Lower leg skin (tissue), 3 donors: ENCODE results near the gene C22orf39.

ENCODE experiments used
- POLR2A ChIP-seq, 2 donors: fragments of 450-650 bp; IDR thresholded peaks; one replicate each; pipeline ENCODE4 v1.6.1; 2016 to 2017; ENCODE audit warnings: antibody characterized with exemption in 2 of 2, mild to moderate bottlenecking in 1 of 2, moderate library complexity in 1 of 2
- TF ChIP-seq, protein P1 (sequence below), 3 donors: fragments of 450-650 bp; IDR thresholded peaks; one replicate each; pipeline ENCODE4 v1.5.1; 2016; ENCODE audit warnings: antibody characterized with exemption in 3 of 3, mild to moderate bottlenecking in 3 of 3, moderate library complexity in 2 of 3

DNA sequence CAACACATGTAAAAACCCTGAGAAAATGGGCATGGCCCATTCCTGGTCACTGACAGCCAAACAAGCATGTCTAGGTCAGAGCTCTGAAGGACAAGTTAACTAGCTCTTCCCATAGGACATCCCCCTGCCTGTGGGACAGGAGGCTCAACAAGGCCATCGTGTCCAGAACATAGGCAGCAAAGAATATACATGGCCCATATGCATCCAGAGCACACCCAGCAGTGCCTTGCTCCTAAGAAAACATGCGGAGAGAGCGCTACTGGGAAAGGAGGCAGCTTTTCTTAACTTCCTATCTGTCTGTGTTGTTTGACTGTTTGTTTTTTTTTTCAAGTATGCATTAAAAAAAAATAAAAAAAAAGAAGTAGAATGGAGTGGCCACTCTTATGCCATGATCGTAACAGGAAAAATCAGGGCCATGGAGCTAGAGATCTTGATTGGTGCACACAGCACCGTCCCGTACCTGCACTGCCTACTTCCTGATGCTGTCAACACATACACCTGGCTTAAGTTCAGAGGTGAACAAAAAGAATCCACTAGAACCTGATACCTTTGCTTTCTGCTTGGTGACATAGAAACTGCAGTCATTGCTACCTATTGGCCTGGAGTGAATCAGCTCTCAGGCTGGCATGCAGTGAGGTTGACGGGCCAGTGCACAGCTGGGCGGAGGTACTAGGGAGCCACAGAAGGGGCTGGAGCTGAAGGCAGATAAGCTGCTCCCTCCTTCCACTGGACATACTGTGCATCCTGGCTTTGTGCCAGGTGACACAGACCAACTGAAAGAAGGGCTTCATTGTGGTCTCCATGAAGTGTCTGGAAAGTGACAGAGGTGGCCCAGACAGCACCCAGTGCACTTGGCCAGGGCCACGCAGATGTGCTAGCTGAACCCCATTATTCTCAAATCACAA, 19.6 kb upstream of the C22orf39 start:
- TF ChIP-seq POLR2A (IDR thresholded peaks at IDR 0.05): no peak
- TF ChIP-seq, protein P1, sequence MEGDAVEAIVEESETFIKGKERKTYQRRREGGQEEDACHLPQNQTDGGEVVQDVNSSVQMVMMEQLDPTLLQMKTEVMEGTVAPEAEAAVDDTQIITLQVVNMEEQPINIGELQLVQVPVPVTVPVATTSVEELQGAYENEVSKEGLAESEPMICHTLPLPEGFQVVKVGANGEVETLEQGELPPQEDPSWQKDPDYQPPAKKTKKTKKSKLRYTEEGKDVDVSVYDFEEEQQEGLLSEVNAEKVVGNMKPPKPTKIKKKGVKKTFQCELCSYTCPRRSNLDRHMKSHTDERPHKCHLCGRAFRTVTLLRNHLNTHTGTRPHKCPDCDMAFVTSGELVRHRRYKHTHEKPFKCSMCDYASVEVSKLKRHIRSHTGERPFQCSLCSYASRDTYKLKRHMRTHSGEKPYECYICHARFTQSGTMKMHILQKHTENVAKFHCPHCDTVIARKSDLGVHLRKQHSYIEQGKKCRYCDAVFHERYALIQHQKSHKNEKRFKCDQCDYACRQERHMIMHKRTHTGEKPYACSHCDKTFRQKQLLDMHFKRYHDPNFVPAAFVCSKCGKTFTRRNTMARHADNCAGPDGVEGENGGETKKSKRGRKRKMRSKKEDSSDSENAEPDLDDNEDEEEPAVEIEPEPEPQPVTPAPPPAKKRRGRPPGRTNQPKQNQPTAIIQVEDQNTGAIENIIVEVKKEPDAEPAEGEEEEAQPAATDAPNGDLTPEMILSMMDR (IDR thresholded peaks at IDR 0.05): no peak
